IMR-90 (cell line): ENCODE results near the gene SLC24A3. TPM values are rescaled to one million over a fixed set of nuclear protein-coding genes. Genes with fewer than 3 reads are reported as not detected.

ENCODE experiments used
- ATAC-seq: fragments of 200-7000 bp; cut with Tn5 transposase; 2 replicates; pipeline ENCODE4 v1.9.1; 2020; ENCODE audit warnings: low read depth, mild to moderate bottlenecking, moderate library complexity
- BruUV-seq: library from RNA; stranded (reverse); fragments of 400-500 nt; replicated peaks from 2 replicates; lab custom pipeline; 2021; lab: Mats Ljungman, UMichigan
- CTCF ChIA-PET: fragments of 300-600 bp; formaldehyde crosslinking; extraction: SDS; loops from one replicate; lab custom pipeline; 2021; ENCODE audit warnings: antibody characterized with exemption; lab: Yijun Ruan, JAX
- POLR2A ChIA-PET: fragments of 300-600 bp; sonication (Branson Sonifier 250); formaldehyde crosslinking; loops from one replicate; lab custom pipeline; 2022; ENCODE audit warnings: antibody characterized with exemption; ENCODE audit not compliant: unreplicated experiment; lab: Charles Lee
- DNase-seq: peaks from one replicate; pipeline ENCODE4 v3.0.0; 2013
- H2AFZ ChIP-seq: replicated peaks from 2 replicates; pipeline ENCODE3; 2013; ENCODE audit warnings: low read length, mild to moderate bottlenecking; ENCODE audit not compliant: poor library complexity
- H2AK5ac ChIP-seq: 2 replicates; pipeline ENCODE4 v1.6.1; 2013; ENCODE audit warnings: low read depth, low read length, inconsistent platforms
- H2AK9ac ChIP-seq: replicated peaks from 2 replicates; pipeline ENCODE3; 2013; ENCODE audit warnings: mild to moderate bottlenecking, low read depth, low read length, moderate library complexity; ENCODE audit not compliant: poor library complexity
- H2BK120ac ChIP-seq: 2 replicates; pipeline ENCODE4 v1.6.1; 2013; ENCODE audit warnings: low read depth, low read length, inconsistent platforms
- H2BK15ac ChIP-seq: 3 replicates; pipeline ENCODE4 v1.6.1; 2013; ENCODE audit warnings: low read depth, low read length, inconsistent platforms
- H2BK20ac ChIP-seq: 2 replicates; pipeline ENCODE4 v1.6.1; 2013; ENCODE audit warnings: low read depth, mild to moderate bottlenecking, inconsistent platforms, low read length, moderate library complexity
- H2BK5ac ChIP-seq: 2 replicates; pipeline ENCODE4 v1.6.1; 2013; ENCODE audit warnings: mild to moderate bottlenecking, low read depth, low read length, inconsistent platforms; ENCODE audit not compliant: poor library complexity, severe bottlenecking
- H3K14ac ChIP-seq: replicated peaks from 2 replicates; pipeline ENCODE4 v1.6.1; 2013; ENCODE audit warnings: low read depth, low read length, inconsistent platforms
- H3K18ac ChIP-seq: 2 replicates; pipeline ENCODE4 v1.6.1; 2013; ENCODE audit warnings: low read depth, low read length, control low read depth
- H3K23ac ChIP-seq: 2 replicates; pipeline ENCODE4 v1.6.1; 2013; ENCODE audit warnings: low read depth, low read length, inconsistent platforms
- H3K27ac ChIP-seq: 2 replicates; pipeline ENCODE4 v1.5.1; 2013; ENCODE audit warnings: mild to moderate bottlenecking, control low read depth, low read length; ENCODE audit not compliant: insufficient read depth
- H3K27me3 ChIP-seq: 2 replicates; pipeline ENCODE4 v1.6.1; 2013; ENCODE audit warnings: low read length; ENCODE audit not compliant: control insufficient read depth, insufficient read depth
- H3K36me3 ChIP-seq: 2 replicates; pipeline ENCODE4 v1.6.1; 2013; ENCODE audit warnings: low read length, mixed read lengths; ENCODE audit not compliant: control insufficient read depth, insufficient read depth
- H3K4ac ChIP-seq: 2 replicates; pipeline ENCODE4 v1.6.1; 2013; ENCODE audit warnings: low read depth, low read length, inconsistent platforms
- H3K4me1 ChIP-seq: 2 replicates; pipeline ENCODE4 v1.6.1; 2013; ENCODE audit warnings: low read length, mixed read lengths; ENCODE audit not compliant: control insufficient read depth, insufficient read depth
- H3K4me2 ChIP-seq: 2 replicates; pipeline ENCODE4 v1.6.1; 2013; ENCODE audit warnings: low read depth, mild to moderate bottlenecking, control low read depth, low read length, moderate library complexity
- H3K4me3 ChIP-seq: 2 replicates; pipeline ENCODE4 v1.5.1; 2013; ENCODE audit warnings: low read depth, mild to moderate bottlenecking, control low read depth, low read length, moderate library complexity; ENCODE audit not compliant: insufficient read depth
- H3K56ac ChIP-seq: 2 replicates; pipeline ENCODE4 v1.6.1; 2013; ENCODE audit warnings: low read length, inconsistent platforms; ENCODE audit not compliant: insufficient read depth; ENCODE audit errors: extremely low read depth
- H3K79me1 ChIP-seq, 2 experiments: 2 replicates each; pipeline ENCODE4 v1.6.1; 2013; ENCODE audit warnings: low read length in 2 of 2, inconsistent platforms in 1 of 2, low read depth in 1 of 2
- H3K9ac ChIP-seq: 2 replicates; pipeline ENCODE4 v1.6.1; 2013; ENCODE audit warnings: low read depth, low read length, control low read depth
- H3K9me1 ChIP-seq: 2 replicates; pipeline ENCODE4 v1.6.1; 2013; ENCODE audit warnings: low read length, inconsistent platforms; ENCODE audit not compliant: insufficient read depth
- H3K9me3 ChIP-seq: 2 replicates; pipeline ENCODE4 v1.6.1; 2013; ENCODE audit warnings: low read length; ENCODE audit not compliant: control insufficient read depth, insufficient read depth
- H4K20me1 ChIP-seq: 2 replicates; pipeline ENCODE4 v1.6.1; 2013; ENCODE audit warnings: low read length, inconsistent platforms; ENCODE audit not compliant: insufficient read depth
- H4K5ac ChIP-seq: 2 replicates; pipeline ENCODE4 v1.6.1; 2013; ENCODE audit warnings: mild to moderate bottlenecking, low read depth, low read length, control low read depth
- H4K8ac ChIP-seq, 2 experiments: 2 replicates each; pipeline ENCODE4 v1.6.1; 2013; ENCODE audit warnings: low read depth in 2 of 2, low read length in 2 of 2, control low read depth in 1 of 2, inconsistent platforms in 1 of 2
- H4K91ac ChIP-seq: 2 replicates; pipeline ENCODE4 v1.6.1; 2013; ENCODE audit warnings: low read depth, low read length, inconsistent platforms; ENCODE audit not compliant: insufficient read depth
- CHD1 ChIP-seq: IDR thresholded peaks from 2 replicates; pipeline ENCODE4 v1.6.1; 2012; ENCODE audit warnings: low read depth, low read length, improper control_type of control experiment
- FOS ChIP-seq: fragments of 150-350 bp; IDR thresholded peaks from 2 replicates; pipeline ENCODE4 v1.6.1; 2016; ENCODE audit warnings: low read depth, low read length
- MAZ ChIP-seq: IDR thresholded peaks from 2 replicates; pipeline ENCODE4 v1.6.1; 2012; ENCODE audit warnings: low read depth, mild to moderate bottlenecking, low read length, improper control_type of control experiment, moderate library complexity, borderline replicate concordance
- POLR2A ChIP-seq: IDR thresholded peaks from 2 replicates; pipeline ENCODE4 v1.6.1; 2012; ENCODE audit warnings: mild to moderate bottlenecking, low read depth, low read length
- RAD21 ChIP-seq: IDR thresholded peaks from 2 replicates; pipeline ENCODE4 v1.6.1; 2012; ENCODE audit warnings: low read length, improper control_type of control experiment
- USF2 ChIP-seq: fragments of 150-350 bp; IDR thresholded peaks from 2 replicates; pipeline ENCODE4 v1.6.1; 2017; ENCODE audit warnings: mild to moderate bottlenecking, antibody characterized with exemption, low read length, low read depth
- WGBS, 2 experiments: methylation state at CpG; one replicate each; pipeline versions ENCODE4 v1.1.5 to v1.1.7; 2013; ENCODE audit warnings: missing lambda C conversion rate in 2 of 2; ENCODE audit not compliant: insufficient read length in 1 of 2; ENCODE audit errors: extremely low coverage in 2 of 2; 5-methylcytosine and 5-hydroxymethylcytosine counted together
- dilution Hi-C: fragments of 300-500 bp; cut with HindIII; formaldehyde crosslinking; loops from one replicate; pipeline ENCODE4 v1.14.3; 2018; ENCODE audit warnings: low sequenced_read_pairs; ENCODE audit not compliant: unreplicated experiment
- in situ Hi-C: fragments of 300-500 bp; cut with MboI; formaldehyde crosslinking; loops from 3 replicates; pipeline ENCODE4 v1.14.3; 2019; ENCODE audit warnings: low sequenced_read_pairs, inconsistent platforms, mixed read lengths
- intact Hi-C: fragments of 100-400 bp; cut with micrococcal nuclease; formaldehyde crosslinking; loops from 2 replicates; pipeline ENCODE4 v1.10.0; 2022
- polyA plus RNA-seq, 3 experiments: library from polyadenylated mRNA; depleted of rRNA; stranded (reverse); fragments of >200 nt; gene quantifications; 2 replicates each; pipeline ENCODE4 v1.2.3, GENCODE V29; 2012; ENCODE audit warnings: low replicate concordance in 1 of 3
- total RNA-seq: library from RNA; depleted of rRNA; stranded (reverse); fragments of >200 nt; gene quantifications from 2 replicates; pipeline ENCODE4 v1.2.3, GENCODE V29; 2012

The SLC24A3 gene
- total and polyA plus RNA-seq, 2 of the 4 experiments (the other 2 are of a cell fraction), result not detected

DNA sequence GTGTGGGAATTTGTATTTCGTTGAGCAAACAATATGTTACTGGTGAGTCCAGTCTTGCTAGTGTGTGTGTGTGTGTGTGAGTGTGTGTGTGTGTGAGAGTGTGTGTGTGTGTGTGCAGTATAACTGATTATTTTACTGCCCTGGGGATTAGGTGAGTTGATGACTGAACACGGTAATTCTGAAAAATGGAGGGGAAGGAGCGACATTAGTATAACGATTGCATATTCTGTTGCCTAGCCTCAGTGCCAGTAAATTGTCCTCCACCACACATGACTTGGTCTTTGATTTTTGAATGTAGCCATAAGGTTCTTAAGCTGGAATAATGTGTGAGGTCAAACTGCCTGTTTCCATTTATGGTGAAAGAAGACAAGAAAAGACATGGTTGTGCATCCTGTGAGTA lies 121.1 kb downstream of the SLC24A3 start:
- Histone ChIP-seq H3K9me3 (no peaks in the 10 kb centered on the region; the same call in 1 of the 2 replicates), H2BK15ac (no peak overlapping the region), H2AK5ac (no peak overlapping the region), H3K4ac (no peak overlapping the region), H2BK120ac (no peak overlapping the region), H4K91ac (no peak overlapping the region), H3K14ac (no peak overlapping the region), H3K27me3 (no peaks in the 10 kb centered on the region), H3K27ac (no peak overlapping the region), H4K5ac (no peak overlapping the region), H3K36me3 (no peaks in the 10 kb centered on the region), H3K23ac (no peak overlapping the region), H3K56ac (no peak overlapping the region), H3K18ac (no peak overlapping the region), H3K4me1 (no peaks in the 10 kb centered on the region), H3K79me1 (no peaks in the 10 kb centered on the region), H3K9ac (no peak overlapping the region), H2BK20ac (no peak overlapping the region), H3K4me2 (no peak overlapping the region), H3K9me1 (no peaks in the 10 kb centered on the region), H4K20me1 (no peaks in the 10 kb centered on the region), H4K8ac (no peak overlapping the region), H2AK9ac (no peak overlapping the region), H2BK5ac (no peak overlapping the region), H2AFZ (no peak overlapping the region), H3K4me3 (no peak overlapping the region)
- DNase-seq (no peak), ATAC-seq (no peak)
- WGBS, 2 experiments, result 38% methylated on average over 1 of the region's 4 CpGs; no CpG with 5 or more reads in 1 of the 2 experiments
- dilution Hi-C loops, result no loop called here
- ChIA-PET POLR2A (no interaction called here), CTCF (no interaction called here)
- in situ Hi-C loops, result no loop called here
- no peak for TF ChIP-seq FOS
- no peak for TF ChIP-seq USF2
- TF ChIP-seq RAD21, result no peak
- no peak for TF ChIP-seq CHD1
- TF ChIP-seq MAZ, result no peak
- no peak for TF ChIP-seq POLR2A
- intact Hi-C loops, result no loop called here
- no TSS peak for BruUV-seq
